ENCODE data around the gene CSH2.
"Not testable (repeated sequence)": the region's sequence is repeated elsewhere in the genome, so short reads cannot be mapped to it uniquely, and the experiment has no call there.

The CSH2 gene

GRCh38 chr17:63873577-63873976 lies at the start of gene CSH2:
CSH2 (minus strand) TSS chr17:63873677; CDS start chr17:63873614, 63 bp downstream.
- not testable (repeated sequence) for H3K4me1 ChIP-seq (ENCODE audit: insufficient read depth, low read length); DNase-seq; H3K27me3 ChIP-seq (ENCODE audit: insufficient read depth, low read length, poor library complexity); H3K36me3 ChIP-seq (ENCODE audit: insufficient read depth, low read length); H3K9me3 ChIP-seq (ENCODE audit: insufficient read depth, low read length, severe bottlenecking); ATAC-seq (ENCODE audit: insufficient read depth, low read depth); H4K20me1 ChIP-seq (ENCODE audit: insufficient read depth, low read length); H2AFZ ChIP-seq (ENCODE audit: low read depth, low read length); H3K4me2 ChIP-seq (ENCODE audit: insufficient read depth, low read length); H3K79me2 ChIP-seq (ENCODE audit: insufficient read depth, low read length); H3K4me3 ChIP-seq (ENCODE audit: low read depth in 1 of 2, low read length in 2 of 2); H3K27ac ChIP-seq (ENCODE audit: low read length); H3K9ac ChIP-seq (ENCODE audit: low read depth, low read length)

DNA sequence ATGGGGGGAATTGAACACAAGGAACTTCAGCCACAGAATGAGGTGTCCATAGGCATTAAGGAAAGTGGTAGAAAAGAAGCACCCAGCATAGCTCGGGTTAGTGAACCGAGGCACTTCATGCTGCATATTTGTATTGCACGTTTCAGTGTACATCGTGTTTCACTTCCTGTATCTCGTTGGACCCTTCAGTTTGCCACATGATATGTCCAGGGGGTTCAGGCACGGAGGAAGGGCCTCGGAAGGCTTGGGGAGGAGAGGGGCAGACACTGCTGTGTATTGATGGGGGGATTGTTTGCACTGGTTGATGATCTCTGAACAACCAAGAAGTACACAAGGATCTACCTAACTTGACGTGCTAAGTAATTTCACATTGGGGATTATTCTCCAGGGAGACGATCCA lies 48.9 kb upstream of the CSH2 start:
- H3K4me3 ChIP-seq (ENCODE audit: low read depth in 1 of 2, low read length in 2 of 2); H3K9me3 ChIP-seq (ENCODE audit: insufficient read depth, low read length, severe bottlenecking); H3K27ac ChIP-seq (ENCODE audit: low read length); H3K79me2 ChIP-seq (ENCODE audit: insufficient read depth, low read length); DNase-seq; H4K20me1 ChIP-seq (ENCODE audit: insufficient read depth, low read length); ATAC-seq (ENCODE audit: insufficient read depth, low read depth); H3K36me3 ChIP-seq (ENCODE audit: insufficient read depth, low read length); H2AFZ ChIP-seq (ENCODE audit: low read depth, low read length); H3K27me3 ChIP-seq (ENCODE audit: insufficient read depth, low read length, poor library complexity); H3K4me1 ChIP-seq (ENCODE audit: insufficient read depth, low read length); H3K9ac ChIP-seq (ENCODE audit: low read depth, low read length); H3K4me2 ChIP-seq (ENCODE audit: insufficient read depth, low read length): not testable (repeated sequence)

DNA sequence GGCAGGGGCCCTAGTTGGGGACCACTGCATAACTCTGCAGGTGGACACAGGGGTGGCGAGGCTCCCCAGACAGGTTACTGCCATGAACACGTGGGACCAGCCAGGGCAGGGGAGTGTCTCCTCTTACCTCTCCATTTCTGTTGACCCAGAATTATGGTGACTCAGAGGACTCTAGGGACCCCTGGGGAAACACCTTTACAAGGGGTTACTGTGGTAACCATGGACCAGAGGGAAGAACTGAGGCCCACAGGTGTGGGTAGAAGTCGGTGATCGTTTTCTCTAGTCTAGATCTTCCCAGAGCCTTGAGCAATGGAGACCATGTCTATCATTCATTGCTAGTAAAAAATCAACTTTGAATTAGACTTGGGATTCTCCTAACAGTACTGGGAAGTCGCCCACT lies 47.3 kb upstream of the CSH2 start:
- not testable (repeated sequence) for H3K36me3 ChIP-seq (ENCODE audit: insufficient read depth, low read length); H3K9ac ChIP-seq (ENCODE audit: low read depth, low read length); H4K20me1 ChIP-seq (ENCODE audit: insufficient read depth, low read length); H3K4me3 ChIP-seq (ENCODE audit: low read depth in 1 of 2, low read length in 2 of 2); H3K27ac ChIP-seq (ENCODE audit: low read length); DNase-seq; H2AFZ ChIP-seq (ENCODE audit: low read depth, low read length); H3K4me2 ChIP-seq (ENCODE audit: insufficient read depth, low read length); ATAC-seq (ENCODE audit: insufficient read depth, low read depth); H3K27me3 ChIP-seq (ENCODE audit: insufficient read depth, low read length, poor library complexity); H3K4me1 ChIP-seq (ENCODE audit: insufficient read depth, low read length); H3K79me2 ChIP-seq (ENCODE audit: insufficient read depth, low read length); H3K9me3 ChIP-seq (ENCODE audit: insufficient read depth, low read length, severe bottlenecking)

- not testable (repeated sequence) for H3K9me3 ChIP-seq (ENCODE audit: insufficient read depth, low read length, severe bottlenecking); H3K4me3 ChIP-seq (ENCODE audit: low read depth in 1 of 2, low read length in 2 of 2); H4K20me1 ChIP-seq (ENCODE audit: insufficient read depth, low read length); DNase-seq; H3K27me3 ChIP-seq (ENCODE audit: insufficient read depth, low read length, poor library complexity); H3K79me2 ChIP-seq (ENCODE audit: insufficient read depth, low read length); H3K27ac ChIP-seq (ENCODE audit: low read length); H3K4me2 ChIP-seq (ENCODE audit: insufficient read depth, low read length); H3K9ac ChIP-seq (ENCODE audit: low read depth, low read length); H2AFZ ChIP-seq (ENCODE audit: low read depth, low read length); H3K4me1 ChIP-seq (ENCODE audit: insufficient read depth, low read length); ATAC-seq (ENCODE audit: insufficient read depth, low read depth); H3K36me3 ChIP-seq (ENCODE audit: insufficient read depth, low read length)
Observed at GRCh38 chr17:63920050-63920449, 46.6 kb upstream of the CSH2 start.

DNA sequence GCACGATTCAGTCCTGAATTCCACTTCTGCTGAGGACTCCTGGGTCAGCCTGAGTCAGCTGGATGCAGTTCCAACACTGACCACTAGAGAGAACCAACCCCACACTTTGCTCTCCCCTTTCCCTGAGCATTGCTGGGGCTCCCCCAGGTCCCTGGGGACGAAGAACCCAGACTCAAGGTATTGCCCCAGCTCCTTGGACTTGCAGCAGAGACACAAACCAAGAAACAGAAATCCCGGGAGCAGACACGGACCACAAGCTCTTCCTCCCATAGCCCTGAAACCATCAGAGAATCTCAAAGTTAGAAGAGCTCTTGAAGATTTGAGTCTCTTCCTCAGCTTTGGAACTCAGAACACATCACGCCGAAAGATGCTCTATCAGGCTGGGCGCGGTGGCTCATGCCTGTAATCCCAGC lies 45.8 kb upstream of the CSH2 start:
- TF ChIP-seq EZH2 (IDR thresholded peaks at IDR 0.05; ENCODE audit: borderline replicate concordance, low read depth, low read length, severe bottlenecking), result no peak
- TF ChIP-seq, protein P1, sequence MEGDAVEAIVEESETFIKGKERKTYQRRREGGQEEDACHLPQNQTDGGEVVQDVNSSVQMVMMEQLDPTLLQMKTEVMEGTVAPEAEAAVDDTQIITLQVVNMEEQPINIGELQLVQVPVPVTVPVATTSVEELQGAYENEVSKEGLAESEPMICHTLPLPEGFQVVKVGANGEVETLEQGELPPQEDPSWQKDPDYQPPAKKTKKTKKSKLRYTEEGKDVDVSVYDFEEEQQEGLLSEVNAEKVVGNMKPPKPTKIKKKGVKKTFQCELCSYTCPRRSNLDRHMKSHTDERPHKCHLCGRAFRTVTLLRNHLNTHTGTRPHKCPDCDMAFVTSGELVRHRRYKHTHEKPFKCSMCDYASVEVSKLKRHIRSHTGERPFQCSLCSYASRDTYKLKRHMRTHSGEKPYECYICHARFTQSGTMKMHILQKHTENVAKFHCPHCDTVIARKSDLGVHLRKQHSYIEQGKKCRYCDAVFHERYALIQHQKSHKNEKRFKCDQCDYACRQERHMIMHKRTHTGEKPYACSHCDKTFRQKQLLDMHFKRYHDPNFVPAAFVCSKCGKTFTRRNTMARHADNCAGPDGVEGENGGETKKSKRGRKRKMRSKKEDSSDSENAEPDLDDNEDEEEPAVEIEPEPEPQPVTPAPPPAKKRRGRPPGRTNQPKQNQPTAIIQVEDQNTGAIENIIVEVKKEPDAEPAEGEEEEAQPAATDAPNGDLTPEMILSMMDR (IDR thresholded peaks at IDR 0.05; ENCODE audit: borderline replicate concordance, extremely low read depth, low read length, poor library complexity, severe bottlenecking), result peak; percentile 95
- H4K20me1 ChIP-seq (ENCODE audit: insufficient read depth, low read length), result no peaks in the 10 kb centered on the region
- peak; percentile 72 for DNase-seq
- H3K9me3 ChIP-seq (ENCODE audit: insufficient read depth, low read length, severe bottlenecking), result no peaks in the 10 kb centered on the region
- H3K4me2 ChIP-seq (ENCODE audit: insufficient read depth, low read length), result no peak overlapping the region
- peaks cover 2% of the 10 kb centered on the region for H3K27me3 ChIP-seq (ENCODE audit: insufficient read depth, low read length, poor library complexity)
- ATAC-seq (ENCODE audit: insufficient read depth, low read depth), result peak; percentile 98
- no peaks in the 10 kb centered on the region for H3K36me3 ChIP-seq (ENCODE audit: insufficient read depth, low read length)
- no peak overlapping the region for H3K4me3 ChIP-seq (ENCODE audit: low read depth in 1 of 2, low read length in 2 of 2)
- no peak overlapping the region for H3K9ac ChIP-seq (ENCODE audit: low read depth, low read length)
- no peak overlapping the region for H3K27ac ChIP-seq (ENCODE audit: low read length)
- H3K4me1 ChIP-seq (ENCODE audit: insufficient read depth, low read length), result 0 out of 2 replicates have a peak, but pooled peaks cover 2% of the 10 kb centered on the region
- no peak overlapping the region for H2AFZ ChIP-seq (ENCODE audit: low read depth, low read length)
- H3K79me2 ChIP-seq (ENCODE audit: insufficient read depth, low read length), result no peaks in the 10 kb centered on the region

- not testable (repeated sequence) for DNase-seq; H3K9me3 ChIP-seq (ENCODE audit: insufficient read depth, low read length, severe bottlenecking); H3K36me3 ChIP-seq (ENCODE audit: insufficient read depth, low read length); ATAC-seq (ENCODE audit: insufficient read depth, low read depth); H3K4me2 ChIP-seq (ENCODE audit: insufficient read depth, low read length); H3K27me3 ChIP-seq (ENCODE audit: insufficient read depth, low read length, poor library complexity); H3K79me2 ChIP-seq (ENCODE audit: insufficient read depth, low read length); H3K27ac ChIP-seq (ENCODE audit: low read length); H3K4me3 ChIP-seq (ENCODE audit: low read depth in 1 of 2, low read length in 2 of 2); H3K9ac ChIP-seq (ENCODE audit: low read depth, low read length); H2AFZ ChIP-seq (ENCODE audit: low read depth, low read length); H4K20me1 ChIP-seq (ENCODE audit: insufficient read depth, low read length); H3K4me1 ChIP-seq (ENCODE audit: insufficient read depth, low read length)
Observed at GRCh38 chr17:63918789-63919305, 45.4 kb upstream of the CSH2 start, which contains the start of gene GH1. GH1 (minus strand) TSS chr17:63918839; CDS start chr17:63918776, 63 bp downstream.

Measured in DND-41 (cell line).